Hepatic stellate cell (primary cell): ENCODE measurements around the gene TTYH3.

Experiments used
- DNase-seq: peaks from one replicate; pipeline ENCODE4 v3.0.0; 2011; ENCODE audit warnings: low spot score

Gene TTYH3

DNA sequence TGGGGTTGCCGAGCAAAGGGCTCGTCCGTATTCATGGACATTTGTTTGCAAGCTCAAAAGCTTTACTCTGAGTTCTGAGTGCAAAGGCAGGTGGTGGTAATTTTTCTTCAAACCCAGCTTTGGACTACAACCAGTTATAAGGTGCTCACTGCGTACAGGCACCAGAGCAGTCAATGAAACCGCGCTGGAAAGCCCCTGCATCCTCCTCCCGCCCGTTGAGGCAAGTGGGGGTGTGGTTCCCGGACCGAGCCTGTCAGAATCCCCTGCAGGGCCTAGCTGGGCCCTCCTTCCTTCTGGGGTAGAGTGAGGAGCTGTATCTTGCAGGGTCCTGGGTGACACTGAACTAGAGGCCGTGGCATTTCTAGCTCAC lies 78.5 kb downstream of the TTYH3 start:
- DNase-seq, result no peak

DNA sequence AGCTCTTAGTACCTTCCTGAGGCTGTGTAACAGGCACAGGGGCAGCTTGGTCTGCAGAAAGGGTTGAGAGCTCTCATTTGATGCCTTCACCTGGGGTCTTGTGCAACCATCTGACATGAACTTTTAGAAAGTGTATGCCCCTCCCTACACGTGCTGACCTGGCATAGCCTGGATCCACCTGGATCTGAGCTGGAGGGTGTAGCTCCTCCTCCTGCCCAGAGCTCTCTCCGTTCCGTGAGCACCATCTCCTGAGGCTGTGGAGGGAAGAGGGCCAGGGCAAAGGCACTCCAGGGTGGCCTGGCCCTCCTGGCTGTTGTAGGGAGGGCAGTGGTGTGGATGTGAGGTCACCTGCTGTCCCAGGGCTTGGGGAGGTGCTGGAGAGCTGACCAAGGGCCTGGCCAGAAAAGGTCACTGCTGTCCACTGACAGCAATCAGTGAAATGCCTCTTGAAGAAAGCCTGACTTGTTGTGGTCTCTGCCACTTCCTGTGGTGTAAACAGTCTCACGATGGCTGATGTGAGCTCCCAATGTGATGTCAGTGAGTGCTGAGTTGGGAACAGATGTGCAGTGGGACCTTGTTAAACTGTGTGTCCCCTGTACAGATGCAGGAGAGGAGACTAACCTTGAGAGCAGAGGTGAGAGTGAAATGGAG lies 79.2 kb downstream of the TTYH3 start:
- no peak for DNase-seq

DNA sequence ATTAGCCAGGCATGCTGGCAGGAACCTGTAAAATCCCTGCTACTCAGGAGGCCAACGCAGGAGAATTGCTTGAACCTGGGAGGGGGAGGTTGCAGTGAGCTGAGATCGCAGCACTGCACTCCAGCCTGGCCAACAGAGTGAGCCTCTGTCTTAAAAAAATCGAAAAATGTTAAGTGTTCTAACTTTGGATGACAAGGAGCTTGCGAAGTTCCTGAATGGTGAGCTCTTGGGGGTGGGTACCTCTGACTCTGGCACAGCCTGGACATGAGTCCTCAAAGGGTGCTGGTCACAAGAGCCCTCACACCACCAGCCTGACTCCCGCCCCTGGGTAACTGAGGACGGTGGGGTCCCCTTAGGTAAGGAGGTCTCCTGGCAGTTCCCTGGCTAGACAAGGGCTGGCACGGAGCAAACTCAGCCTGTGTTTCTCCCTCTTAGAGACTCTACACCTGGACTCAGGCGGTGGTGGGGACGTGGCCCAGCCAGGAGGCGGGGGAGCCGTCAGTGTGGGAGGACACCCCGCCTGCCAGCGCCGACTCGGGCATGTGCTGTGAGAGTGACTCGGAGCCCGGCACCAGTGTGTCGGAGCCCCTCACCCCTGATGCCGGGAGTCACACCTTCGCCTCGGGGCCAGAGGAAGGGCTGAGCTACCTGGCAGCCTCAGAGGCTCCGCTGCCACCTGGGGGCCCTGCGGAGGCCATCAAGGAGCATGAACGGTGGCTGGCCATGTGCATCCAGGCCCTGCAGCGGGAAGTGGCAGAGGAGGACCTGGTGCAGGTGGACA lies 80.3 kb downstream of the TTYH3 start:
- DNase-seq, result no peak

DNA sequence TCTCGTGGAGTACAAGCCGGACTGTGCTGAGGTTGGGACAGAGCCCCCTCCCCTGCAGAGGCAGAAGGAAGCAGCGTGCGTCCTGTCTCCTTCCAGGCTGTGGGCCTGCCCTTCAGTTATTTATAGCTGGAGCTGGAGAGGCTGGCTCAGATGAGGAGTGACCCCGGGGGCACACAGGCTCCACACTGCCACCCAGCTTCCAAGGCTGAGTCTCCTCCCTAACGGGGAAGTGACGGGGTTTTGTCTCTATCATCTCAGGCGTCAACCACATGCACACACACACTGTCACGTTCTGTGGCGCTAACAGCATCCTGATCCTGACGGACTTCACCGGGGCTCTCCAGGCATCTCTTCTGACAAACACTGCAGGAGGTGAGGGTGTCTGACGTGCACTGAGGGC lies 81.6 kb downstream of the TTYH3 start:
- DNase-seq, result no peak

- no peak for DNase-seq
Measured at GRCh38 chr7:2713978-2714377, 82.2 kb downstream of the TTYH3 start.
